ENCODE measurements around the gene ZNF106. TPM values are rescaled to one million over a fixed set of nuclear protein-coding genes. Genes with fewer than 3 reads are reported as not detected.

Gene ZNF106
- 328 TPM for total RNA-seq

DNA sequence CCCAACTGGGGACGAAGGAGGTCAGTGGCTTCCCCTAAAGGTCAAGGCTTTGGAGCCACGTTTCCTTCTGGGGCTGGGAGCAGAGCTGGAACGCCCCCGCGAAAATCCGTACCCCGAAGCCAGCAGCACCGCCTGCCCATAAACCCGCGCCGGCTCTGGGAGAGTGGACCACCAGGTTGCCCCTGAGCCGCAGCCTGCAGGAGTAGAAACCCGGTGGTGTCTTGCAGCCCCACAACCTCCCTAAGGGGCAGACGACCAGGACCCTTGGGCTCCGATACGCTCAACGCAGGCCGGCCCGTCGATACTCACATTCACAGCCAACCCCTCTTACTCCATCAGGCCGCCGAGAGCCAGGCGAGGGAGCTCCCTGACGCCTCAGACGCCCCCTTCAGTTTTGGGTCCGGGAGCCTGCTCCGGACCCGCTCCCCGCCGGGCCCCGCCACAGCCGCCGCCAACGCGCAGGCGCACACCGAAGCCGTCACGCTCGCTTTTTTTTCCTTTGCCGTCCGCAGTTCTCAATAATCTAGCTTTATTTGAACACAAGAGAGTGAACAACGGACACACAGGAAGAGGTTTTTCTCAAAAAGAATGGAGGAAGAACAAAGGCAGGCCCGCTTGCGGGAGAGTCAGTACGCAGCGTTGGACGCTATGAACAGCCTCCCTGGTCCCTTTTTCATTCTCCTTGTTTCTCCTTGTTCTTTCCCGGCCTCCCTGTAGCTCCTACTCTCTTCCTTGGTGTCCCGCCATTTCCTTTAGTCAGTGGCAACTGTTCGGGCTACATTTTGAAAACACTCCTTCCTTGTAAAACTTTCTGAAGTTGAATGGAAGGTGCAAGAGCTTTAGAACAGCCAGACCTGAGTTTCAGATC lies at the start of gene ZNF106:
TSS of gene ZNF106 (minus strand) at position 471 of the 868 bp plus-strand sequence. CDS start 18,852 bp downstream, outside the sequence.
- DNase-seq: peak; percentile 97

DNA sequence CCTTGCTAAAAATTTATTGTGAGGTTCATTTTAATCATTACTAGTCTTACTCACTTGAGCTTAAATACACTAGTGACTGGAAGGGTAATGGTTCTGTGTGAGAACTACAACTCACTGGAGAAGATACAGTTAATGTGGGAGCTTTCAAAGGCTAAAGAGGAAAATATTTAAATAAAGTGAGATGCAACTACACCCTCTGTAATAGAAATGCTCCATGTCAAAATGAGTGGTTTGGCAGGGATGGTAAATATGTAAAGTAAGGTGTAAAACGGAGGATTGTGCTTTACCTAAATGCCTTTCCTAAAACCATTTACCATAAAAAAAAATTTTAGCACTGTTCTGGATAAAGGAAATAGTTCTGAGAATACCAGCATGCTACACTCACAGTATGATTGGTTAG lies 42.3 kb upstream of the ZNF106 start:
- DNase-seq: no peak

- no peak for DNase-seq
Measured at GRCh38 chr15:42528970-42529369, 38.0 kb upstream of the ZNF106 start.

DNA sequence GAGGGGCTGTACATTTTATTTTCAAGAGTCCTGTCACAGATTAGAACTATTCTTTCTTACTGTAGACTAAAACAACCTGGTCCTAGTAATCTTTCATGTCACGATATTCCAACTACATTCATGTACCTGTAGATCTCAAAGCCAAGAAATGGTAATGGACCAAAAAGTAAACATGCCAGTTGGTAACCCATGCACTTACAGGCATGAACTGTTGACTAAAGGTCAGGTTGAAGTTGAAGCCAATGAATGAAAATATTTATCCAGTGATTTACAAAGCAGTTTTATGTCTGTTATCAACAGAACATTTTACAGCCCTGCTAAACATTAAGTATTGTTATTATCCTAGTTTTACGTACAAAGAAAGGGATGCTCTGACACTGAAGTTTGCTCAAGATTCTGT lies 32.4 kb upstream of the ZNF106 start:
- no peak for DNase-seq

DNA sequence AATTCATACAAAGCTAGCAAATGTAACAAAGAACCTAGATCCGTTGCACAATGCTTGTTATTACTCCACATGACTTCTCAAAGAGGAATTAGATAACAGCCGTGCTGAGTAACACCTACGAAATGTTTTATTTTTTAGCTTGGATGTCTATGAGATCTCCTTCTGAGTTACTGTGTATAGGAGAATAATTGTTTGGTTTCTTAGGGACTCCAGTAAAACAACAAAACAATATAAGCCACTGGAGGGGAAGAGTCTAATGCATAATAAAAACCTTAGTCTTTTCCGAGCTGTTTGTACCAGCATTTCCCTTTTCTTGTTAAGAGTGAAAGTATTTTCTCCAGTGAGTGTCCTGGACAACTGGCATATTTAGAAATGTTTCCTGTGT lies 20.1 kb upstream of the ZNF106 start:
- DNase-seq: no peak

DNA sequence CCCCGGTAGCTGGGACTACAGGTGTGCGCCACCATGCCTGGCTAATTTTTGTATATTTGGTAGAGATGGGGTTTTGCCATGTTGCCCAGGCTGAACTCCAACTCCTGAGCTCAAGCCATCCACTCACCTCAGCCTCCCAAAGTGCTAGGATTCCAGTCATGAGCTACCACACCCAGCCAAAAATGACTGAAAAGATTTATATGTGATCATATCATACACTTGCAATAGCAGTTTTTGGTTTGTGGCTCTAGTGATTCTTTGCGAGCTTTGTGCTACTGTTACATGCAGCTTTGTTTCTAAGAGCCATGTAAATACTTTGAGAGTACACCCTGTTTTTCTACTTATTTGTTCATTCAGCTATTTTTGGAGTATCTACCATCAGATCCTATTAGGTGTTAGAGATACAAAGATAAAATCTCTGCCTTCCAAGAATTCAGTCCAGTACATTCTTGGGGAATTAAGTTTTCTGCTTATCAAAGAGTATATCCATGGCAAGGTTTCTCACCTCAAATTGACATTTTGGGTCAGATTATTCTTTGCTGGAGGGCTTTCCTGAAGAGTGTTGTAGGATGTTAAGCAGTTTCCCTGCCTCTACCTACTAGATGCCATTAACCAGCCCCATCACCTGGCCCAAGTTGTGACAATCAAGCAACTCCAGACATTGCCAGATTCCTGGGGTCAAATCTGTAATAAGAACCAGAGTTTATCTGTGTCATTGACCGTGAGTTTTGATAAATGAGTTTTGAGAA lies 19.5 kb upstream of the ZNF106 start:
- no peak for DNase-seq

DNA sequence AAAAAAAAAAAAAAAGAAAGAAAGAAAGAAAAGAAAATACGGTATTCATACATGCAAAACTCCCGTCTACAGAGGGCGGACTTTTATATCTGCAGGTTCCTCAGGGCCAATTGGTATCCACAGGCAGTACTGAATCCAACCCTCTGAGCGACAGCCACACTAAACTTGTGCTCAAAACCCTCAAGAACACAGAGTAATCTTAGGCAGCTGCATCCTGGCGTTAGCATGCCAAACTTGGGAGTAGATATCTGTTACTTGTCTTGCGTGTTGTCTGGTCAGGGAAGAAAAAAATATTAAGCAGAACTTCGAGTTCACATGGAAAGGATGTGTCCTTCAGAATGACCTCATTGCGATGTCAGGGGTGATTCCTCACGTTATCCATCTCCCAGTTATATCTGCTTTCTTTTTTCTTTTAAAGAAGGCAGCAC lies 17.3 kb upstream of the ZNF106 start:
- peak; percentile 42 for DNase-seq

- DNase-seq: no peak
Measured at GRCh38 chr15:42507514-42507913, 16.6 kb upstream of the ZNF106 start.

GRCh38 chr15:42504631-42505030 lies 13.7 kb upstream of the ZNF106 start:
- no peak for DNase-seq

- no peak for DNase-seq
Measured at GRCh38 chr15:42503825-42504224, 12.9 kb upstream of the ZNF106 start.

- no peak for DNase-seq
Measured at GRCh38 chr15:42502477-42502876, 11.5 kb upstream of the ZNF106 start.

GRCh38 chr15:42499858-42500609 lies 9.1 kb upstream of the ZNF106 start:
- no peak for DNase-seq

DNA sequence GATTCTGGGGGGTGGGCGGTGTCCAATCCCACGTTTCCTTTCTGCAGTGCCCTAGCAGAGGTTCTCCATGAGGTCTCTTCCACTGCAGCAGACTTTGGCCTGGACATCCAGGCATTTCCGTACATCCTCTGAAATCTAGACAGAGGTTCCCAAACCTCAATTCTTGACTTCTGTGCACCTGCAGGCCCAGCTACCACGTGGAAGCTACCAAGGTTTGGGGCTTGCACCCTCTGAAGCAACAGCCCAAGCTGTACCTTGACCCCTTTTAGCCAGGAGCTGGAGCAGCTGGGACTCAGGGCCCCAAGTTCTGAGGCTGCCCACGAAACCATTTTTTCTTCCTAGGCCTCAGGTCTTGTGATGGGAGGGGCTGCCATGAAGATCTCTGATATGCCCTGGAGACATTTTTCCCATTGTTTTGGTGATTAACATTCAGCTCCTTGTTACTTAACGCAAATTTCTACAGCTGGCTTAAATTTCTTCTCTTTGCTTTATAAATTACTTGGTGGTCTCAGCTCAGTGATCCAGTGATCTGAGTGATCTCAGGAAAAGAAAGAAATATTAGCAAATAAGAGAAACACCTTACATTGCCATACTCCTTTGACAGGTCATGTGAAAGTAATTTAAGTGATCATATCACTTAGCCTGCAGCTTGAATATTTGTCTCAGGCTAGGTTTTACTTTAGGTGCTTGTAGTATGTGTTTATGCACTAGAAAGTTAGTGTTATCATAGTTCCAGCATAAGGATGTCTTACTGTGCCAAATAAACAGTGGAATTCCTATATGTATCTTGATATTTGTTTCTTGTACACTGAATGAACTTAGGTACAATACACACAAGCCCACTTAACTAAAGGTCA lies 7.5 kb upstream of the ZNF106 start:
- no peak for DNase-seq

- peak; percentile 97 for DNase-seq
Measured at GRCh38 chr15:42495361-42496212, 4.6 kb upstream of the ZNF106 start, which contains the start of gene SNAP23. TSS of gene SNAP23 (plus strand) at chr15:42495634. CDS start at chr15:42511847, 16,213 bp downstream.

GRCh38 chr15:42494998-42495360 lies 4.0 kb upstream of the ZNF106 start:
- DNase-seq: peak; percentile 75

DNA sequence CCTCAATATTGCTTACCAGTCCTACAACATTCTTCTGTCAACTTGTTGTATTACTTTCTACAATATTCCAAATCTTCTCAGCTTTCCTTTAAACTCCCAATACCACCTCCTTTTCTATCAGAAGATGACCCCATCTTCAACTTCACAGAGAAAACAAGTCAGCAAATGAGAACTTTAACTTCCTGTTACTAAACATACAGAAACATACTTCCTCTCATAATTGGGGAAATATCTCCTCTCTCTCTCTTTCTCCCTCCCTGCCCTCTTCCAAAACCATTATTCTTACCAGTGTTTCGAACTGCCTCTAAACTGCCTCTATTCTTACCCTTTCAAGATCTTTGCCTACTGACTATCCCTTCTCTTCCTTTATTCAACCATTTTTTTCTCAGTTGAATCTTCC lies 2.7 kb upstream of the ZNF106 start:
- no peak for DNase-seq

- no peak for DNase-seq
Measured at GRCh38 chr15:42491539-42492225, 741 bp upstream of the ZNF106 start.

GRCh38 chr15:42490291-42490670 lies 660 bp downstream of the ZNF106 start:
- DNase-seq: peak; percentile 45

DNA sequence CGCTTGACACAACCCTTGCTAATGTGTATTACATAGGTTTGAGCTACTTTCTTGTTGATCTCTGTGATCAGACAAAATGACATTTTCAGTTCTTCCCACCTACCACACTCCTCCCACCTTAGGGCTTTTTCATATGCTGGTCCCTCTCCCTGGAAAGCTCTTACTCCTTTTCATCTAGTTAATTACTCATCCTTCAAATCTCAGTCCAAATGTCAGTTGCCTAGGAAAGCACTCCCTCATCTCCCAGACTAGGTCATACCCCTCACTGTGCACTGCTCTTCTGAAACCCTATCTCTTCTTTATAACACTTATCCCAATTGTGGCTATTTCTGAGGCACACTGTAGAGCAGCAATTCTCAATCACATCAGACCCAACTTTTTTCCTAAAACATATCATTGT lies 7.3 kb downstream of the ZNF106 start:
- DNase-seq: no peak

GRCh38 chr15:42482701-42483100 lies 8.2 kb downstream of the ZNF106 start:
- no peak for DNase-seq
